Embryonic facial prominence (tissue), 1 donor: Measurements from ENCODE around the gene RNU7-1.

Source experiments
- DNase-seq: peaks from one replicate; pipeline ENCODE4 v3.0.0-alpha.2; 2016; ENCODE audit errors: extremely low spot score

The RNU7-1 gene

DNA sequence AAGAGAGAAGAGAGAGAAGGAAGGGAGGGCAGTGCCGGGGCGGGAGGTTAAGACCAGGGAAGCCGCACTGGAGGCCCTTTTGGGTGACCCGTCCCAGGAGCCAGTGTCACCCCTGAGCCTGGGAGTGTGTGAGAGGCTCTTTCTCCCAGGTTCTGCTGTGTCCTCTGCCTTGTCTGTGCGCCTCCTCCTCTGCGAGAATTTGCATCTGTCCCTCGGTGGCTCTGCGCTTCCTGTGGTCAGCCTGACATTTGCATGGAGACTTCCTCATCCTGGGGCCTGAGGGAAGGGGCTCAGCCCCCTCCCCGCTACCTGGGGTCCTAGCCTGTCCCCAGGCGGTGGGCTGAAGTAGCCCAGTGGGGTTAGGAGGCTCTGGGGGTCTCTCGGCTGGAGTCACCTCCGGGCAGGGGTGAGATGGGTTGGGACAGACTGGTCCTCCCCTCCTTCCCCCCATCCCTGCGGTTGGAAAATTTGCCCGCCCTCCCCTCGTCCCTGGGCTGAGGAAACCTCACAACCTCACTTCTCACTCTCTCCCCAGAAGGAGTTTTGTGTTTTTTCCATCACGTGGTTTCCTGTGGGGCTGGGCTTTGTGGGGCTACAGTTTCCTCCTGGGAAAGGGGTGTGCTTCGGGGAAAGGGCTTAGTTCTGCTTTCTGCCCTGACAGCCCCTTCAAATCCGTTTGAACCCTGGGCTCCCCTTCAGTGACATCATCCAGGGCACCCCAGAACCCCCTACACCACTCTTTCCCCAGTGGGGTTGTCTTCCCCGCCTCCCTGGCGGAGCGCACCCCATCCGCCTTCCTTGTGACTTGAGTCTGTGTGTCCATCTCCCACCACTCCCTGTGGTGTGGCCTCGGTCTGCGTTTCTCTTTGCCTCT is 10.1 kb downstream of the RNU7-1 start:
- peak; percentile 66 for DNase-seq

DNA sequence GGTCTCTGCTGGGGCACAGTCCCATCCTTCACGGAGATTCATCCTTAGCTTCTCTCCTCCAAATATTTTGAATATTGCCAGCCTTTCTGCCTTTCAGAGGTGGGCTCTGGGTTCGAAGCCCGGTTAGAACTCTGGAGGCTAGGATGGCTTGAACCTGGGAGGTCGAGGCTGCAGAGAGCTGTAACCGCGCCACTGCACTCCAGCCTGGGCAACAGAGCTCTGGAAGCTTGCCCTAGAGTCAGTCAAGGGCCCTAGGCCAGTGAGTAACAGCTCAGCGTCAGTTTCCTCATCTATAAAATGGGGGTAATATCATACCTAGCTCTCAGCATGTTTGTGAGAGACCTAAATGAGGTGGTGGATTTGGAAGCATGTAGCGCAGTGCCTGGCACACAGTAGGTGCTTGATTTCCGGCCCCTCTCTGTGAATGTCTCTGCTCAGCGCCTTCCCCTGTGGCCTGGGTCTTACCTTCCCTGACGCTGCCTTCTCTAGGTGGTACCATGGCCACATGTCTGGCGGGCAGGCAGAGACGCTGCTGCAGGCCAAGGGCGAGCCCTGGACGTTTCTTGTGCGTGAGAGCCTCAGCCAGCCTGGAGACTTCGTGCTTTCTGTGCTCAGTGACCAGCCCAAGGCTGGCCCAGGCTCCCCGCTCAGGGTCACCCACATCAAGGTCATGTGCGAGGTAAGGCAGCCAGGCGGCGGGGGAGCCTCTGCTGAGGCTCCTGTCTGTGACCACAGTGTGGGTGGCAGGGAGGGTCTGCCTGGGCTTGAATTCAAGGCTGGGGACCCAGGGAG is 10.9 kb downstream of the RNU7-1 start:
- no peak for DNase-seq

DNA sequence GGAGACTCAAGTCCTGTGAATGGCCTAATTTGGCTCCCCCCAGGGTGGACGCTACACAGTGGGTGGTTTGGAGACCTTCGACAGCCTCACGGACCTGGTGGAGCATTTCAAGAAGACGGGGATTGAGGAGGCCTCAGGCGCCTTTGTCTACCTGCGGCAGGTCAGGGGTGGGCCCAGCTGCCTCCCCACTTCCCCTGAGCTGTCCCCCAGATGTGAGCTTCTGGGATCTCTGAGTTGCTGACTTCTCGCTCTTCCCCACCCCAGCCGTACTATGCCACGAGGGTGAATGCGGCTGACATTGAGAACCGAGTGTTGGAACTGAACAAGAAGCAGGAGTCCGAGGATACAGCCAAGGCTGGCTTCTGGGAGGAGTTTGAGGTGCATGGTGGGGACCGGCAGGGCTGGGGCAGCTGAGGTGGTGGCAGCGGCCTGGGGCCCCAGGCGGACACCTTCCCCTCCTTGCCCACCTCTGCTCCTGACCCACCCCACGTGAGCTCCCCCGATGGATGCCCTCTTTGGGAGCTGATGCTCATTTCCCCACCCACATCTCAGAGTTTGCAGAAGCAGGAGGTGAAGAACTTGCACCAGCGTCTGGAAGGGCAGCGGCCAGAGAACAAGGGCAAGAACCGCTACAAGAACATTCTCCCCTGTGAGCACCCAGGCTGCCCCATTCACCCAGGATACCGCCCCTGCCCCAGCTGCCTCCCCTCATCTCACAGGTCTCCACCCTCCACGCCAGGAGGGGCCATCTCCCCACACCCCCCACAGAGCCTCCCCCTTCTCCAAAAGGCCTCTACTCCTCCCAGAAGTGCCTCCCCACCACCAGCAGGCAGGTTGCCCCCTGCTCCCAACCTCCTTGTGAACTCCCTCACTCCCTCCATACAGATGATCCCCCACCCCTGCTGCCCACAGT is 11.7 kb downstream of the RNU7-1 start:
- DNase-seq: no peak

DNA sequence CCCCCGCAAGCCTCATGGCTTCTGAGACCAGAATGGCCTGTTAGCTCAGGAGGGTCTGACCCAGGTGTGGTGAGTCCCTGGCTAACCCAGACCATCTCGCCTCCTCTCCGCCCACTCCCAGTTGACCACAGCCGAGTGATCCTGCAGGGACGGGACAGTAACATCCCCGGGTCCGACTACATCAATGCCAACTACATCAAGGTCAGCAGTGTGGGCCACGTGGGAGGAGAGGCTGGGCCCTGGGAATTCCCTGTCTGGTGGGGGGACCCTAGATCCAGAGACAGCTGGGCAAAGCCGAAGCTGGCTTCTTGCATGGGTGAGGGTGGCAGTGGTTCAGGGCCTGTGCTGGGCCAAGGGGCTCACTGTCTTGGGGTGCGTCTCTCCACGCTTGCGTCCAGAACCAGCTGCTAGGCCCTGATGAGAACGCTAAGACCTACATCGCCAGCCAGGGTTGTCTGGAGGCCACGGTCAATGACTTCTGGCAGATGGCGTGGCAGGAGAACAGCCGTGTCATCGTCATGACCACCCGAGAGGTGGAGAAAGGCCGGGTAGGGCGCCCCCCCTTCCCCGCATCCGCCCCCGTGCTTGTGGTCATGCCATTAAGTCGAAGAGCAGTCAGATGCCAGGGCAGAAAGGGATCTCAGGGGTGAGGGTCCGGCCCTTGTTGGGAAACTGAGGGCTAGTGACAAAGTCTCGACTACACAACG is 12.6 kb downstream of the RNU7-1 start:
- no peak for DNase-seq

DNA sequence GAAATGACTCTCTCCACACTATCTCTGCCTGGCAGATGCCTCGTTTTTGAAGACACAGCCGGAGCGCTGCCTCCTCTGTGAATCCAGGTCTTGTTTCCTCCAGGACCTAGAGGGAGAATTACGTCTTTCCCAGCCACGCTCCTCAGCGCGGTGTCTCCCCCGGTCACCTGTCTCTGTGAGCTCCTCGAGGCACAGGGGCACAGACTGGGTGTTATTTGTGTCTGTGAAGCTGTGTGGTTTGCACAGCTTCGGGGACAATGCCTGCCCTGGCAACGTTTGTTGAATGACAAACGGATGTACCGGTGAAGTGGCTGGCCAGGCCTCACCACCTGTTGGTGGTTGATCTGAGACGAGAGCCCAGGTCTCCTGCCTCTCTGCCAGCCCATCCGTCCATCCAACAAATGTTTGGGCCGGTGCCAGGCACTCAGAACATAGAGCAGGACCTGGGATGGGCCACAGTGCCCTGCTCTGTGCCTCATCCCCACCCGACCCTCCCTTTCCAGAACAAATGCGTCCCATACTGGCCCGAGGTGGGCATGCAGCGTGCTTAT is 13.6 kb downstream of the RNU7-1 start:
- DNase-seq: no peak

DNA sequence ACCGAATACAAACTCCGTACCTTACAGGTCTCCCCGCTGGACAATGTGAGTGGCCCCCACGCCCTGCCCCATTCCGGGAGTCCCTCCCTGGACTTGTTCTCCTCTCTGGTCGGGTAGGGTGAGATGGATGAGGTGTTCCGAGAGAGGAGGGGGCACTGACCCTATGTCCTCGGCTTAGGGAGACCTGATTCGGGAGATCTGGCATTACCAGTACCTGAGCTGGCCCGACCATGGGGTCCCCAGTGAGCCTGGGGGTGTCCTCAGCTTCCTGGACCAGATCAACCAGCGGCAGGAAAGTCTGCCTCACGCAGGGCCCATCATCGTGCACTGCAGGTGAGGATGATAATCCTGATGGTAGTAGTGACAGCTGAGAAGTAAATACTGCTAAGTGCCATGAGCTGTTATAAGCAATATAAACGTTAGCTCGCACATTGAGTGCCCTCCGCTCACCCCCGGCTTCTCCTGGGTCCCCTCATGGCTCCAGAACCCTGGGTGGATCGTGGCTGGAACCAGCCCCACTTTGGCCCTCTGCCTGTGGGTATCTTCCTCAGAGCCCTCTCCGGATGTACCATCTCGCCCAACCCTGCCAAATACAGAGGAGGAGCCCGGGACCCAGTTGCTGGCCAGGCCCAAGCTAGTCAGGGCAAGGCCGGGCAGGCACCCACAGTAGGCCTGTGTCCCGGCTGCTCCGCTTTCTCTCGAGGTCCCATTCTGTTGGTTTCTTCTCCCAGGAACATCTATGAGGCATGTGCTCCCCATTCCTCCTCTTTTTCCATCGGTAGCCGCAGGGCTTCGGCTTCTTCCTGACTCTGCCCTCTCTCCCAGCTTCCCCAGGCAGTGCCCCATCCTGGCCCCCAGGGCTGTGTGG is 14.4 kb downstream of the RNU7-1 start:
- no peak for DNase-seq

DNA sequence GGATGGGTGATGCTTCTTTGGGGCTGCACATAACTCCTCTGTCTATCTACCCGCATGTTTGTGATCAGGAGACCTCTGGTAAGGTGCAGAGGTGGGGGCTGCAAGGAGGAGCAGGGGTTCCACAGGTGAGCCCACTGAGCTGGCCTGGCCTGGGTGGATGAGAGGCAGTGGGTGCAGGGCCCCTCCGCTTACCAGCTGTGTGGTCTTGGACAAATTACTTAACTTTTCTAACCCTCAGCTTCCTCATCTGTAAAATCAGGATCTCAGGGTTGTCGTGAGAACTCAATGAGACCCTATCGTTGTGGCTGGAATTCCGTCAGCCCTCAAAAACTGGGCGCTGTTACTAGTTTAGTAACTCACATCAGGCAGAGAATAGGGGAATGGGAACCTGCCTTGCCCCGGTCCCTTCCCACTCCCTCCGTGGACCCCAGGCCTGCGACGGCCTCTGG is 15.0 kb downstream of the RNU7-1 start:
- no peak for DNase-seq

DNA sequence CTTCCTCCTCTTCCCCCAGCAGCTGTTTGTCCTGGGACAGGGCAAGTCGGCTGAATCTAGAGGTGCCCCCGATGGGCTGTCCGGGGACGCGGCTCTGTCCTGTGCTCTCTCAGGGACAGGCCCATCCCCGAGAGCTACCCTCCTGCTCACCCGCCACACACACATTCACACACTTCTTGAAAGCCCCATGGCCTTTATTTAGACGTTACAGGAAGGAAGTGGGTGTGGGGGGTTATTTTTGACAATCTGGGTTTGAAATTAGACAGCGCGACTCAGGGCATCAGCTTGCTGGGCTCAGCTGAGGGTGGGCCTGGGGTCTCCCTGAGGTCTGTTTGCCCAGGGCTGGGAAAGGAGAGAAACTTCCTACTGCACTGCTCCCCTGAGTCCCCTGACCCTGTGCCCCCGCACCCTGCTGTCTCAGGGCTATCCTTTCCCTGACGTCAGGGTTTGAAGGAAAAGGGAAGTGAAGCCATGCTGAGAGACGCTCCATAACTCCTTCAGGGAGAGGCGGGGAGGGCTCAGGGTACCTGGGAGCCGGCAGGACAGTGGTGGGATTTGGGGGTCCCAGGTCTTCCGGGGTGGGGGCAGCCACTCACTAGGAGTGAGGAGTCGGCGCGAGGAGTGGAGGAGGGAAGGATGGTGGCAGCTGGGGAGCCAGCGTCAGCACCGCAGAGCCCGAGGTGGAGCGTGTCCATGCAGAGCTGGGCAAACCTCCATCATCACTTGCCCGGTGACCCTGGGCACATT is 15.6 kb downstream of the RNU7-1 start:
- DNase-seq: no peak

DNA sequence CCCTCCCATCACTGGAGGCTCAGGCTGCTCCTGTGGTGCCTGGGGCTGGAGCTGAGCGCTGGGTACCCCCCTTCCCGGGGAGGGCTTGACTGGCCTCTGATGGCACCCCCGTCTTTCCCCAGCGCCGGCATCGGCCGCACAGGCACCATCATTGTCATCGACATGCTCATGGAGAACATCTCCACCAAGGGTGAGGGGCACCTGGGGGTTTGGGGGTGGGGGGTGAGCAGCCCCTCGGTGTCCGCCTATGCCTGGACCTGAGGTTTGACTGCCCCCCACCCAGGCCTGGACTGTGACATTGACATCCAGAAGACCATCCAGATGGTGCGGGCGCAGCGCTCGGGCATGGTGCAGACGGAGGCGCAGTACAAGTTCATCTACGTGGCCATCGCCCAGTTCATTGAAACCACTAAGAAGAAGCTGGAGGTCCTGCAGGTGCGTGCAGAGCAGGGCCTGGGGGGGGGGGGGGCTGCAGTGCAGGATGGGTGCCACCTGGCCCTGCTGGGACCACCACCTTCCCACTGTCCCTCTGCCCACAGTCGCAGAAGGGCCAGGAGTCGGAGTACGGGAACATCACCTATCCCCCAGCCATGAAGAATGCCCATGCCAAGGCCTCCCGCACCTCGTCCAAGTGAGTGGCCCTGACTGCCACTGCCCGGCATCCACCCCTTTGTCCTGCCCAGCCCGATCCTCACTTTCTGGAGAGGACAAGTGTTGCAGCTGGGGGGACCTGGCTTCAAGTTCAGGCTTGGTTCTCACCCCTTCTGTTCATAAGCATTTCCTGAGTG is 16.4 kb downstream of the RNU7-1 start:
- DNase-seq: no peak

DNA sequence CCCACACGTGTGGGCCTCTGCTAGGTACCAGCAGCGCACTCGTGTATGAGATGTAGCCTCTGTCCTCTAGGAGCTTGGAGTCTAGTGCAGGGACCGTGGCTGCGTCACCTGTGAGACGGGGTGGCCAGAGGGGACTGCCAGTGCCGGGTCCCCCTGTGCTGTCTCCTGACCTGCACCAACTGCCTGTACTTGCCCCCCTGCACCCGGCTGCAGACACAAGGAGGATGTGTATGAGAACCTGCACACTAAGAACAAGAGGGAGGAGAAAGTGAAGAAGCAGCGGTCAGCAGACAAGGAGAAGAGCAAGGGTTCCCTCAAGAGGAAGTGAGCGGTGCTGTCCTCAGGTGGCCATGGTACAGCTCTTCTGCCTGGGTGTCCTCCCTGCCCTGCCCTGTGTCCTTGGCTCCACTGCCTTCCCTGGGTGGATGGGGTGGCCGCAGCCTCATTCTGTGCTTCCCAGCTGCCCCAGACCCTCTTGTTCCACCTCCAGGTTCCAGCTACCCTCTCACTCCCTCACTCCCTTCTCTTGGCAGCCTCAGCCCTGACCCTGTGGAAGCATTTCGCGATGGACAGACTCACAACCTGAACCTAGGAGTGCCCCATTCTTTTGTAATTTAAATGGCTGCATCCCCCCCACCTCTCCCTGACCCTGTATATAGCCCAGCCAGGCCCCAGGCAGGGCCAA is 17.1 kb downstream of the RNU7-1 start:
- DNase-seq: no peak

DNA sequence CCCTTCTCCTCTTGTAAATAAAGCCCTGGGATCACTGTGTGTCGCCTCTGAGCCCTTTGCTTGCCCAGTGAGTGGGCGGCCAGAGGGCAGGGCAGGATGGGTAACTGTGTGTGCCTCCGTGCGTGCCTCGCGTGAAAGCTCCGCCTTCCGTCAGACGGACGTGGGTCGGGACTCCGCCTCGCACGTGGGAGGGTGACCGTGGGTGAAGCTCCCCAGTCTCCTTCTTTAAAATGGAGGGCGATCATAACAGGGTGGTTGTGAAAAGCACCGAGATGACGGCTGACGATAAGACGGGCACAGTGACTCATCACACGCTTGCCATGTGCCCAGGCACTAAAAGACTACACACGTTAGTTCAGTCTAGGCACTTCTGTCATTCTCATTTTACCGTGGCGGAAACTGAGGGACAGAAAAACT is 17.7 kb downstream of the RNU7-1 start:
- no peak for DNase-seq

DNA sequence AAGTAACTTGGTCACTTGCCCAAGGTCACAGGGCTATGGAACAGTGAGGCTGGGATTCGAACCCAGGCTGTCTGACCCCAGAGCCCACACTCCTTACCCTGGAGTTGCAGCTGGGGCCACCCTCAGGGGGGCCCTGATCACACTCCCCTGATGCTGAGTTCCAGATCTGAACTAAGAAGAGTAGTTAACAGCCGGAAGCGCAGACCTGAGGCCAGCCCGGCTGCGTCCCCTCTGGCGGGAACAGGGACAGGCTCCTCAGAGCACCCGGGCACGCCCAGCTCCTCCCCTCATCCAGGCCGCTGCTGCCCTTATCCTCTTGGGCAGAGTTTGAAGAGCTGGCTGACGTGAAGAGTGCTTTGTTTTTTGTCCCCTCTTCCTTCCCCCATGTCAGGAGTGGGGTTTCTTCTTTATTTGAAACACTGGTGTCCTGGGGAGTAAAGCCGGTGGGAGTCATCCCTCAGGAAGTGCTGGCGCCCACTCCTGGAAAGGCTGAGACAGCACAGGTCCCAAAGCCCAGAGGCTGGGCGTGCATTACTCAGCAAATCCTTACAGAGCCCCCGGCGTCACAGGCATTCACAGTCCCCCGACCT is 18.2 kb downstream of the RNU7-1 start:
- DNase-seq: no peak

DNA sequence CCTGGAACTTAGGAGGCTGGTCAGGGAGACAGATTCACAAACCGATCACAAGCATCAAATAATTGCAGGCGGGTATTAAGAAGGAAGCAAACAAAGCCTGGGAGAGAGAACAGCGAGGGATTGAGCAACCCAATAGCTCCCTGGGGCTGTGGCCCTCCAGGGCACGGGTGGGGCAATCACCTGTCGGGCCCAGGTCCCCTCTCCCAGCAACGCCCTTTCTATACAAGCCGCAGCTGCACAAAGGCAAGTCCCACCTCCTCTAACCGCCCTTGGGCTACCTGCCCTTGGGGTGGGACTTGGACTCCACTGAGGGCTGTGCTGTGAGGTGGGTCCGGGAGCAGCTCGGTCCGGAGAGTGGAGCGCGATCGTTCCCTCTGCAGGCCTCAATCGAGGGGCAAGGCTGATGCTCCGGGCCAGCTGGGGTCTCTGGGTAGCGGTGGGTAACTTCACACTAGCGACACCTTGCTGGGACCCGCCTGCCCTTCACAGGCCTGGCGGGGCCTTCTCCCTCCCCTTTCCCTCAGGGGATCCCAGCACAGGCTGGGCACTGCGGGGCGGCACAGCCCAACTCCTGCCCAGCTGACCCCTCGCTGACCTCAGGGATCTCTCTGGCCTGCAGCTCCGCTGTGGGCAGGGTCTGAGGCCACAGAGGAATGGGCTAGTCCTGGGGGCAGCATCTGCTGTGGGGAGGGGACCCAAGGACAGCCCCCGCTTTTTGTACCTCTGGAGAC is 18.8 kb downstream of the RNU7-1 start:
- no peak for DNase-seq

DNA sequence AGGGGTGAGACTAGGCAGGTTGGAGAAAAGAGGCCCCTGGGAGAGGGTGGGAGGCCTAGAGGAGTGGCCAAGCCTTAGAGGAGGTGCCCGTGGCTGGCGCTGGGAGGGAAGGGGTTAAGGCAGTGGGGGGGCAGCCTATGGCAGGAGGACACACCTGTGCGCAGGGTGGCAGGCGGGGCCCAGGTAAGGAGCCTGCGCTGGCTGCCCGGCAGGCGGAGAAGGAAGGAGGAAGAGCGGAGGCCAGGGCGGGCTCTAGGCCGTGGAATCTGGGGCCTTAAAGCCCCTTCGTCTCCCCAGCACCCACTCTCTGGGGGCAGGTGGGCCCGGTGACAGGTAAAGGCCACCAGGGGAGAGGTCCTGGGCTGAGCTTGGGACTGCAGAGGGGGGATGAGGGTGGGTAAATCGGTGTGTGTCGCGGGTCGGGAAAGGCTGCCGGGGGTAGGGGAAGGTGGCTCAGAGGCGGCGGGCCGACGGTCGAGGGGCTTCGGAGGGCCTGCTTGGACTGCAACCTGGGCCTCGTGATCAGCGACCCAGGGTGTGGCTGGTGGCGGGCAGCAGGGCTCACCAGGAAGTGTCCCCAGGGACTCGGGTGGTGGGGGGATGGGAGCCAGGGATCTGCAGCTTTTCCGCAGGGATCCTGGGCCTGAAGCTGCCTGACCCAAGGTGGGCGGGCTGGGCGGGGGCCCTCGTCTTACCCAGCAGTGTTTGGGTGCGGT is 19.6 kb downstream of the RNU7-1 start:
- no peak for DNase-seq

DNA sequence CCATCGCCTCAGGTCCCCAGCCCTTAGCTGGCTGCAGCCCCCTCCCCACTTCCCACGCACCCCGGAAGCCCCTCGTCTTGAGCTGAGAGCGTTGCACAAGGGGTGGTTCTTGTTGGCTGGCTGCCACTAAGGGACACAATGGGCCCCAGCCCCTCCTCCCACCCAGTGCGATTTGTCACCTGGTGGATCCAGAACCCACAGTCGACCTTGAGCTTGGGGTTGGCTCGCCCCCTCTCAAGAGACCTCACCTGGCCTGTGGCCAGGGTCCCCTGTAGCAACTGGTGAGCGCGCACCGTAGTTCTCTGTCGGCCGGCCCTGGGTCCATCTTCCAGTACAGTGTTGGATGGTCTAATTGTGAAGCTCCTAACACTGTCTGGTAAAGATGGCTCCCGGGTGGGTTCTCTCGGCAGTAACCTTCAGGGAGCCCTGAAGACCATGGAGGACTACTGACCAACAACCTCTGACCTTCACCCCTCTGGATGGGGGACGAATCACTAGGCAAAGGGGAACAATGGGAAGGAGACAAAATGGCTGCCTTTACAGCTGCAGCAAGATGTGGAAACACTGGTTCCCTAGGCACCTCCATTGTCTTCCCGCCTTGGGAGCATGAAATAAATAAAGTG is 20.3 kb downstream of the RNU7-1 start:
- no peak for DNase-seq

DNA sequence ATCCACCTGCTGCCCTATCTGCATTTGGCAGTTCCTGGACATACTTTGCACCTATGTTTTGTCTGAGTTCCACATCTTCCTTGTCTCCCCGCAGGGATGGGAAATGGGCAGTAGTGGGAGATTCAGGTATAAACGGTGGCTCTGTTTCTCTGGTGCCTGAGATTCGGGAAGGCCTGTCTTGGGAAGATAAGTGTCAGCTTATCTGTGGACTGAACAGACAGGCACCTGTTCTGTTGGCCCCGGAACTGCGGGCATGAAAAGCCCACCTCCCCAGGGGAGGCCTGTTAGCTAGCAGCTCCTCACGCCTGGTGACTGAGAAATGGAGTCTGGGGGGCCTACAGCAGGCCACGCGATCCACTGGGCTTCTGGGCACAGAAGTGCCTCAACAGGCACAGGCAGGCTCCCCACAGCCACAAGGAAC is 21.0 kb downstream of the RNU7-1 start:
- DNase-seq: no peak
